Peyer's patch (tissue), 4 donors: ENCODE data around the gene IGSF5.

Experiments used
- POLR2A ChIP-seq, 2 donors: fragments of 450-650 bp; IDR thresholded peaks; one replicate each; pipeline ENCODE4 v1.5.1; 2017; ENCODE audit warnings: antibody characterized with exemption in 2 of 2, mild to moderate bottlenecking in 2 of 2, moderate library complexity in 2 of 2
- TF ChIP-seq, protein P1 (sequence below), 6 experiments: fragments of 450-650 bp in 4 of 6; fragments of 200-600 bp in 2 of 6; sonication (generic) in 1 of 6; IDR thresholded peaks; one replicate each; pipeline ENCODE4 v1.5.1; 2017 to 2019; ENCODE audit warnings: antibody characterized with exemption in 6 of 6, mild to moderate bottlenecking in 3 of 6, moderate library complexity in 1 of 6

DNA sequence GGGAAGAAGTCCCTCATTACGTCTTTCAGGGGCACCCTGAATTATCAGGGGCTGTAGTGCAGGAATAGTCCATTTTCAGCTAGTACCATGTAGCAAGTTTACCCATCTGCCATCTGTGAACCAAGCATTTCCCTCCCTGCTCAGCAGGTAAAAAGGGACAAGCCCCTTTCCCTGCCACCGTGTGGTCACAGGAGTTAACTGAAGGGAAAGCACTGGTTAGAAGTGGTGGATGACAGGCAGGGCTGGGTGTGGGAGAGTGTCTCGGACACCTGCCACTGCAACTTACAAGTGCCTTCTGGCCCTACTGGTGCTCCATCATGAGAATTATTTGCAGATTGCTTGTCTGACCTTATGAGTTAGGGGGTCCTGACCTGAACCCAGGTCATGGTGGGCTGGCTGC lies 32.0 kb upstream of the IGSF5 start:
- TF ChIP-seq, protein P1, sequence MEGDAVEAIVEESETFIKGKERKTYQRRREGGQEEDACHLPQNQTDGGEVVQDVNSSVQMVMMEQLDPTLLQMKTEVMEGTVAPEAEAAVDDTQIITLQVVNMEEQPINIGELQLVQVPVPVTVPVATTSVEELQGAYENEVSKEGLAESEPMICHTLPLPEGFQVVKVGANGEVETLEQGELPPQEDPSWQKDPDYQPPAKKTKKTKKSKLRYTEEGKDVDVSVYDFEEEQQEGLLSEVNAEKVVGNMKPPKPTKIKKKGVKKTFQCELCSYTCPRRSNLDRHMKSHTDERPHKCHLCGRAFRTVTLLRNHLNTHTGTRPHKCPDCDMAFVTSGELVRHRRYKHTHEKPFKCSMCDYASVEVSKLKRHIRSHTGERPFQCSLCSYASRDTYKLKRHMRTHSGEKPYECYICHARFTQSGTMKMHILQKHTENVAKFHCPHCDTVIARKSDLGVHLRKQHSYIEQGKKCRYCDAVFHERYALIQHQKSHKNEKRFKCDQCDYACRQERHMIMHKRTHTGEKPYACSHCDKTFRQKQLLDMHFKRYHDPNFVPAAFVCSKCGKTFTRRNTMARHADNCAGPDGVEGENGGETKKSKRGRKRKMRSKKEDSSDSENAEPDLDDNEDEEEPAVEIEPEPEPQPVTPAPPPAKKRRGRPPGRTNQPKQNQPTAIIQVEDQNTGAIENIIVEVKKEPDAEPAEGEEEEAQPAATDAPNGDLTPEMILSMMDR (IDR thresholded peaks at IDR 0.05) = peak in 3 of 6 experiments; percentile 35 to 46 (median 45)
- no peak for TF ChIP-seq POLR2A (IDR thresholded peaks at IDR 0.05)
